HG02981 (cell line): ENCODE results near the gene RPL32.
"Not testable (repeated sequence)": the region's sequence is repeated elsewhere in the genome, so short reads cannot be mapped to it uniquely, and the experiment has no call there.

Source experiments
- ATAC-seq: cut with Tn5 transposase; IDR thresholded peaks from one replicate; pipeline ENCODE4 v1.9.1; 2021; ENCODE audit warnings: mild to moderate bottlenecking, moderate library complexity; ENCODE audit not compliant: unreplicated experiment

RPL32 gene

DNA sequence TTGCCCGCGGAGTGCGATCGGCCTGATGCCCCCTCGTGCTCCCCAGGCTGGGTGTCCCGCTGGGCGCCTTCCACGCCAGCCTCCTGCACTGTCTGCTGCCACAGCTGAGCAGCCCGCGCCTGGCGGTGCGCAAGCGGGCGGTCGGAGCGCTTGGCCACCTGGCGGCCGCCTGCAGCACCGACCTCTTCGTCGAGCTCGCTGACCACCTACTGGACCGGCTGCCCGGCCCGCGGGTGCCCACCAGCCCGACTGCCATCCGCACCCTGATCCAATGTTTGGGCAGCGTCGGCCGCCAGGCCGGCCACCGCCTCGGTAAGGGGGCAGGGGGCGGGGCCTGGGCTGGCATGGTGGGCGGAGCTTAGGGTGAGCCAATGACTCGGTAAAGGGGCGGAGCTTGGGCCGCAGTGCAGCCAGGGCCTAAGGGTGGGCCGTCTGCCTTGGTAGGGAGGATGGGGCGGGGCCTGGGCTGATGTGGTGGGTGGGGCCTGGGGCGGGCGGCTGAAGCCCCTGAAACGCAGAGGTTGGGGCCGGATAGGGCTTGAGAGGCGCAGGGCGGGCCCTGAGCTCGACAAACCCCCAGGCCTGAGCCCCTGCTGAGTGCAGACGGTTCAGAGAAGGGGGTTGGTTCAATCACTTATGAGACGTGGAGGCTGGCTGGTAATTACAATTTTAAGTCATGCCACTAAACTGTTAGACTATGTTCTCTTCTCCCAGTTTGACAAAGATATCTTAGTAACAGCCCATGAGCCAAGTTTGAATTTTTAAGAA lies 31.2 kb downstream of the RPL32 start:
- ATAC-seq, result peak; percentile 99

DNA sequence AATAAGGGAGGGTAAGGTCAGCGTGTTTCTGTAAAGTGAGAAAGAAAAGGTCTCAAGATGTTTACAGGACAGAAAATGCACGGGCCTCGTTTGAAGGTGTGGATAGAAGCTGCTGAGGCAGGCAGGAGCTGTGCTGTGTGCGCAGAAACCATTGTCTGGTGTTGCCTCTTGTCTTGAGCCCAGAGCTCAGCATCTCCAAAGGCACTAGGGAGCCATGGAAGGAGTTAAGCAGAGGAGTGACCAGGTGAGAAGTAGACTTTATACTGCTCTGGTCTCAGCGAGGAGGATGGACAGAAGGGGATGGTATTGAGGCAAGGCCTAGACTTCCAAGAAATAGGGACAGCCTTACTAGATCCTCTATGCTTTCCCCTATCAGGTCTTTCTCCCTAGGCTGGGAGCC lies 31.9 kb downstream of the RPL32 start:
- ATAC-seq, result no peak

DNA sequence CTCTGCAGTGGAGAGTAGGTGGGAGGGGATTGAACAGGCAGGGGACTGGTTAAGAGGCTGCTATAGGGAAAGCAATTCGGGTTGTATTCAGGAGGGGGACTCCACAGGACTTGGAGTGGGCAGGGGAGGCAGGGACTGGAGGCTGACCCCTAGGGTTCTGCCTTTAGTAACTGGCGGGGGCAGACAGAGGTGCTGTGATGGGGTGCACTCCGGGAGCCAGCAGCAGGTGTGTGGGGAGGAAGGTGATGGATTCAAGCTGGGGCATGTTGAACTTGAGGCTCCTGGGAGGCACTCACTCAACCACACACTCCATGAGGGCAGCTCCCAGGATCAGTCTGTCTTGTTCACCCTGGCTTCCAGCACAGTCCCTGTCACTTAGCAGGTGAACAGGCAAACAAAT lies 32.4 kb downstream of the RPL32 start:
- ATAC-seq, result no peak

DNA sequence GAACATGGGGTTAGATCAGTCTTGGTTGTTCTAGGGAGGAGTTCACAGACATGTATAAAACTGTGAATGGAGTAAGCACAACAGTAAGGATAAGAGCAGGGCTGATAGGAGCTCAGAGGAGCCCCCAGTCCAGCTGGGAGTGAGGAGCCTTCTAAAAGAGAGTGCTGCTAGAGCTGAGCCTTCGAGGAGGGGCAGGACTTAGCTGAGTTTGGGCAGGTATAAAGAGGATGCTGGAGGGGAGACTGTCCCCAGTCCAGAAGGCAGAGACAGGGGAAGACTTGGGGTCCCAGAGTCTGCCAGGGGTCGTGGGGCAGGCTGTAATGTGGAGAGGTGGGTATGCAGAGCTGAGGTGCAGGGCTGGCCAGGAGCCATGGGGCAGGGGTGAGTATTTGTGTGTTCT lies 32.8 kb downstream of the RPL32 start:
- no peak for ATAC-seq

DNA sequence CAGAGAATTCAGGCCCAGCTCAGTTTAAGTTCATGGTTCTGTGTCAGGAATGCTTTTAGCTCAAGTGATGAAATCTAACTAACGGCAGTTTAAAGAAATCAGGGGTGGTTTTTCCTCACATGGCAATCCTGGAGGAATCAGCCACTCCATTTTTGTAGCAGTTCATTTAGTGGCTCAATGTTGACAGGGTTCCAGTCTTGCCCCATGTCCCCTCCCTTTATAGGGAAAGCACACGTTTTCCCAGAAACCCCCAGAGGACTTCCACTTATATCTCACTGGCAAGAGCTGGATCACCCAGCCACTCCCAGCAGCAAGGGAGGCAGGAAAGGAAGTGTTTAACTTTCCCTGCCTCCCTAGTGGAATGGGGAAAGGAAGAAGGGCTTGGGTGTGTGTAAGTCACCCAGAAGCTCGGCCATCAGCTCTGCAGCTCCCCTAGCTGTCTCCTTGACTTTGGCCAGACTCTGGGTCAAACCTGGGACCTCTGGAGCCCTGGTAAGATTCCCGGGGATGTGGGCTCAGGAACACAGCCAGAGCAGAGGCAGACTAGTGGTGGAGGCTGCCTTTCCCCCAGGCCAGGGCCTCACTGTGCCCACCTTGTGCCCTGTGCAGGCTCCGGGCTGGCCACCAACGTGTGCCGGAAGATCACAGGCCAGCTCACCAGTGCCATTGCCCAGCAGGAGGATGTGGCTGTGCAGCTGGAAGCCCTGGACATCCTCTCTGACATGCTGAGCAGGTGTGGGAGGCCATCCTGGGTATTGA lies 33.6 kb downstream of the RPL32 start:
- ATAC-seq, result no peak

DNA sequence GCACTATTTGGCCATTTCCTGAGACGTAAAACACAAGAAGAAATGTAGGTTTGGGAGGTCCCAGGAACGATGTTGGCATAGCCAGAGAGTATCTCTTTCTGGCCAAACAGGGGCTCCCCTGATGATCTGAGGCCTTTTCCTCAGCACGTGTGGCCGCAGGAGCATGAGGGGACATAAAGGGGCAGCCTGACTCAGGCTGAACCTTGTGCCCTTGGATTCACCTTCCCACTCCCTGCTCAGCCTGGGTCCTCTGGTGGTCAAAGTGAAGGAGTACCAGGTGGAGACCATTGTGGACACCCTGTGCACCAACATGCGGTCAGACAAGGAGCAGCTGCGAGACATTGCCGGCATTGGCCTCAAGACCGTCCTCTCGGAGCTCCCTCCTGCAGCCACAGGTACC lies 34.3 kb downstream of the RPL32 start:
- ATAC-seq, result no peak

DNA sequence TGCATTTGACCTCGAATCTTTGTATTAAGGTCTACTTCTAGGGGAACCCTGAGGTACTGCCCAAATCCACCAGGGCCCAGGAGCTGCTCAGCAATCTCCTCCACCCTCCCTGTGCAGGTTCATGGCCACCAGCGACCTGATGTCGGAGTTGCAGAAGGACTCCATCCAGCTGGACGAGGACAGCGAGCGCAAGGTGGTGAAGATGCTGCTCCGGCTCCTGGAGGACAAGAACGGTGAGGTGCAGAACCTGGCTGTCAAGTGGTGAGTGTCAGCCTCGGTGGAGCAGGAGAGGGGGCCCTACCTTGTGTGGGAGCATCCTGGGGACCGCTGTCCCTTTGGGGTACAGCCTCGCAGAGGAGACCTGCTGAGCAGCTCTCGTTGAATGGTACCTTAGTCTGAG lies 38.0 kb downstream of the RPL32 start:
- no peak for ATAC-seq

DNA sequence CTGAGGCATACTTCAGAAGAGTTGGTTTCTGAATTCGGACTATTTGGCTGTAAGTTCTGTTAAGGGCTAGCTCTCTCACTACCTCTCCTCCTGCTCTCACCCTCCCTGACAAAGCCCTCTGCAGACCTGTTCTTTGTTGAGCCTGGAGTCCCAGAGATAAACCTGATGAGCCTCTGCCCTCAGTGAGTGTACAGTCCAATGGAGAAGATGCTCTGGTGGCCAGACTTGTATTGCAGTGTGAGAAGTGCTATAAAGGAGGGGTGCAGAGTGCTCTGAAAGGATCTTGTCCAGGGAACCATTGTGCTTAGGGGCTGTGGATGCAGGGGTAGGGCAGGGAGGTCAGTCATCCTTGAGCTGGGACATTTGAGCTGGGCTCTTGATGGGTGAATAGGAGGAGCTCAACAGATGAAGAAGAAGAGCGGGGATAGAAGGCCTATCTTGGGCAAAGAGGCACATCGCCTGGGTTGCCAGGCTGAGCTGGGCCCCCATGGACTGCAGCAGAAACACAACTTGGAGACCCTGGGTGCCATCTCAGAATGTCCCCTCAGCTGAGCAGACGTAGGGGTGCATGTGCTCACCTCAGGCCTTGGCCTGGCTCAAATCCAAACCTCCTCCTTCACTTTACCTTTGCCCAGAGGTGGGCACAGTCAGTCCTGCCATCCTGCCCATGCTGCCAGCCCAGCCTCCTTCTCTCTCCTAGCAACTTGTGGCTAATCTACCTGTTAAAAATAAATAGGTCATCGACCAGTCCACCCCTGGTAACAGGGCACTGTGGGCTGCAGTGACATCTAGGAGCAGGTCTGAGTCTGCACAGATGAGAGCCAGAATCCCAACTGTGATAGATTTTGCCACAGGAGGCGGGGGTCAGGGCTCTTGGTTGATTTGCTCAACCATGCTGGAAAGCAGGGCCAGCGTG lies 41.6 kb downstream of the RPL32 start:
- no peak for ATAC-seq

DNA sequence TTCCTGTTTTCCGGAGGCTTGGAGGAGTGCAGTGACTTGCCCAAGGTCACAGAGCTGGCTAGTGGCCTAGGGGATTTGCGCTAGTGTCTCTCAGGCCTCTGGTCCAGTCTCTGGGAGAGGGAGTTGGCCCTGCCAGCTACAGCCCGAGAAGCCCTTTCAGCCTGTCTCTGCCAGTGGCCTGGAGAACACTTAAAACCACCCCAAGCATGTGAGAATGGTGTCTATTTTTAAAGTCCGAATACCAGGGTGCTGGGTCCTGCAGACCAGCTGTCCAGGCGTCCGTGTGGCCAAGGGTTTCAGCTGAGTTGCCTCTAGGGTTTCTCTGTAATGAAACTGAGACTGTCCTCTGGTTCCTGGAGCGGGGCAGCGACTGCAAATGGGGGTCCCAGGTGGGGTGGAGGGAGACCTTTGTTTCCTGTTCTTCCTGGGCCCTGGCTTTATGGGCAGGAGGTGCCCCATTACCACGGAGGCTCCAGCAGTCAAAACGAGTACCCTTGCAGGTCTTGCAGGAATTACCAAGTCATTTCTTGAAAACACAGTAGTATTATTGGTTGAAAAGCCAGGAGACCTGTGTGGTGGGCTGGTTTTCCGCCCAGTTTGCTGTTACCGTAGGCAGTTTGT lies 42.7 kb downstream of the RPL32 start:
- ATAC-seq, result no peak

DNA sequence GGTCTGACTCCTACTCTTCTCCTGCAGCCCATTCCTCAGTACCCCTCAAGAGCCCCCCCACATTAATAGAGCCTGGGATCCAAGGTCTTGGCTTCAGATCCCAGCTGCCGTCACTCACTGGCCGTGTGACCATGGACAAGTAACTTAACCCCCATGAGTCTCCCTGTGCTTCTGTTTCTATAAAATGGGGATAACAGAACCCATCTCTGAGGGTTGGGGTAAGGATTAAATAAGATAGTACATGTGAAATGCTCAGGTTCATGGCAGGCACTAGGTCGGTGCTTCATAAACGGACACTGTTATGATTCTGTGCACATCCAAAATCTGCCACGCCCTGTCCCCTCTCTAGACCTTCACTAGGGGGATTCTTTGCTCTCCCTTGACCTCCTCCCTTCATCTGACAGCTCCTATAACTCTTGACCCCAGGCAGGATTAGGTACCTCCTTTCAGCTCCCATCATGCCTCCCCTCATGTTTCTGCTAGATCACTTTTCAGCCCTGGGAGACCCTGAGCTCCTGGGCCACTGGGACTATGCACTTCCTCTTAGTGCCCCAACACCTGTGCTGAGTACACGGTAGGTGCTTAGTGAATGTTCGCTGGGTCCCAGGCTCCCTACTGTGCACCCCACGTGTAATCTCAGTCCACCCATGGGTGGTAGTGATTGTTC lies 43.3 kb downstream of the RPL32 start:
- no peak for ATAC-seq

DNA sequence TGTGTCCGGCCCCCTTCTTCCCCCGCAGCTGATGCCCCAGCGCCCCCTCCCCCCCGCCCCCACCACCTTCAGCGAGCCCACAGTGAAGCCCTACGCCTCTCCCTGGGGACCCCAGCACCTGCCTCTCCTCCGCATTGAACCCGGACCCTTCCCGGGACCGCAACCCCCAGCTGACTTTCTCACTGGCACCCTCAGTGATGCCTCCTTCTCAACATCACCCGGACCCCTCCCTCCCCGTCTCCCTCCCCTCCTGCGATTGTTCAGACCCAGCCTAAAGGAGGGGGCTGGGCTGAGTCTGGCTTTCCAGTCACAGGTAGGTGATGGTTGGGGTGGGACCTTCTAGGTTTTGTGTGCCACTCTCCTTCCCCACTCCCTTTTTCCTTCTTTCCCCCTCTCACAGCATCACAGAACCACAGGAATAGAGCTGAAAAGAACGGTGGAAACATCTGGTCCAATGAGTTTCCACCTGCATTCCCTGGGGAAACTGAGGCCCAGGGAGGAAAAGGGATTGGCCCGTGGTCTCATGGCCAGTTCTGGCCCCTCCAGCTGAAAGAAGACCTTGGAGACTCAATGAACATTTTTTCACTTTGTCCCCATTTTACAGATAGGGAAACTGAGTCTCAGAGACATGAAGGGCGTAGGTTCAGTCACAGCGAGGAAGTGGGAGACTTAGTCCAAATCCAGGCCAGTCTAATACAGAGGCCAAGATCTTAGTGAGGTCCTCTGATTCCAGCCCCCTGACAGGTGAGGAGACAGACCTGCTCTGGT lies 44.1 kb downstream of the RPL32 start:
- ATAC-seq, result no peak

DNA sequence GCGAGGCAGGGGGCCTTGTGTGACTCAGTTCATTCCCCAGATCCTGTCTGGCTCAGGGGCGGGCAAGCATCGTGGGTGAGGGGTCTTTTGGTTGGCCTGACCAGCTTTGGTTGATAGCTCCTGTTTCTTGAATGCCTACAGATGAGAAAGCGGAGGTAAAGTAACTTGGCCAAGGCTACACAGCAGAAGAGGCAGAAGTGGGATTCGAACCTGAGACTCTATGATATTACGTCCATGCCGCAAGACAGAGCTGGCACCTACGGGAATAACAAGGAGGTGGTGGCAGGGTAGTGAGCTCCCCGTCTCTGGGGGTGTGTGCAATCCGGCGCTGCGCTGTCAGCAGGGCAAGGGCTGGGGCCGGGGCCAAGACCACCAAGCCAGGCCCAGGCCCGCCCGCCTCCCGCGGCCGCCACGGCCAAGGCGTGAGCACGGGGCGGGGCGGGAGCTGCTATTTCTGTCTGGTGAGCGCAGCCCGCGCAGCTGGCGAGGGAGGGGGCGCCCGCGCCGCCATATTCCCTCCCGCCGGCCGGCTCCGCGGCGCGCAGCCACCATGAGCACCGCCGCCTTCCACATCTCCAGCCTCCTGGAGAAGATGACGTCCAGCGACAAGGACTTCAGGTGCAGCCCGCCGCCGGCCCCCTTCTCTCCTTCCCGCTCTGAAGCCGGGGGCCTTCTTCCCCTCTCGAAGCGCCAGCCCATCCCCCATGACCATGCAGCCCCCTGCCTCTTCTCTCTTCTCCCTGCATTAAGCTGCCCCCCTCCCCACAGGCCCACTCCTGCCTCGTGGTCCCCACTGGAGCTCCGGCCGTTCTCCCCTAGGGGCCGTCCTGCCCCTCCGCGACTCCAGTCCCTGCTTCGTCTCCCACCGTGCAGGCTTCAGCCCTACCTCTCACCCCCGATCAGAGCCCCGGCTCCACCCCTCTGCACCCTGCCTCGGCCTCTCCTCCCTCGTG lies 44.9 kb downstream of the RPL32 start, which contains the start of gene CAND2:
Gene CAND2, plus strand, starts transcription at position 510 of the 953 bp plus-strand sequence. Its CDS starts 41 bp downstream, at position 551.
- no peak for ATAC-seq

DNA sequence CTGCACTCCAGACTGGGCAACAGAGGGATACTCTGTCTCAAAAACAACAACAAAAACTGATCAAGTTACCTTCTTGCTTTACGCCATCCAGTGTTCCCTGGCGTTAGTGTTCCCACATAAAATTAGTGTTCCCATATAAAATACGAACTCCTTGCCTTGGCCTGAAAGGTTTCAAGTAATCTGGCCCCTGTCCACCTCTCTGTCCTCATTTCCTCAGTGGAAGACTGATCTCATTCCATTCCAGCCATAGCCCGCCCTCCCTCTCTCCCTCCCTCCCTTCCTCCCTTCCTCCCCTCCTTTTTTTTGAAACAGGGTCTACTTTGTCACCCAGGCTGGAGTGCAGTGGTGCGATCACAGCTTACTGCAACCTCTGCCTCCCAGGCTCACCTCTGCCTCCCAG lies 47.7 kb downstream of the RPL32 start:
- no peak for ATAC-seq

DNA sequence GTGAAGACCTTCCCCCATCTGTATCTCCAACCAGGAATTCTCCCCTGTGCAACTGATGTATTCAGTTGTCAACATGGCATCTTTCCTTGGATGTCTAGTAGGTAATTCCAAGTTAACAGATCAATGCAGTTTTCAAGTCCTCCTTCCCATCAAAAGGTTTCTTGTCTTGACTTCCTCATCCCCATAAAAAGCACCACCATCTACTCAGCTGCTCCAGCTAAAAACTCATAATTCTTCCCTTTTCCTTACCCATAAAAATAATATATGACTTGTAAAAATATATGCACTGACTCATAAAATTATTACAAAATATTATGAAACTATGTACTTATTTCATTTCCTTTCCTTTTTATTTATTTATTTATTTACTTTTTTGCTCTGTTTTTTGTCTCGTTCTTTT lies 49.9 kb downstream of the RPL32 start:
- no peak for ATAC-seq

DNA sequence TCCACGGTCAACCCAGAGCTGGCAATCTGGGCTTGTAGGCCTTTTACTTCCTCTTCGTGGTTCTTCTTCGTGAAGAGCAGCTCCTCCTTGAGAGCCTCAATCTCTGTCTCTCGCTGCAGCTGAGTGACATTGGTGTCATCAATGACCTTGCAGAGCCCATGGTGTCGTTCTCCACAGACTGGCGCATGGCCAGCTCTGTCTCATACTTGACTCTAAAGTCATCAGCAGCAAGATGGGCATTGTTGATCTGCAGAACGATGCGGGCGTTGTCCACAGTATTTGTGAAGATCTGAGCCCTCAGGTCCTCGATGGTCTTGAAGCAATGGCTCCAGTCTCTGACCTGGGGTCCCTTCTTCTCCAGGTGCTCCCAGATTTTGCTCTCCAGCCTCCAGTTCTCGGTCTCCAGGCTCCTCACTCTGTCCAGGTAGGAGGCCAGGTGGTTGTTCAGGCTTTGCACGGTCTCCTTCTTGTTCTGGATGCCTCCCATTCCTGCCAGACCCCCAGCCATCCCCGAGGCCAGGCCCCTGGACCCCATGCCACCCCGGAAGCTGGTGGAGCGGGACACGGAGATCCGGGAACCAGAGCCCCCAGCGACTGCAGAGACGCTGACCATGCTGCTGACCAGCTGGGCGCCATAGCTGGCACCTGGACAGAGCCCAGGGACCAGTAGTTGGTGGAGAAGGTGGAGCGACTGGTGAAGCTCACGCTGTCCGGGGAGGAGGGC lies 53.2 kb downstream of the RPL32 start:
- not testable (repeated sequence) for ATAC-seq

DNA sequence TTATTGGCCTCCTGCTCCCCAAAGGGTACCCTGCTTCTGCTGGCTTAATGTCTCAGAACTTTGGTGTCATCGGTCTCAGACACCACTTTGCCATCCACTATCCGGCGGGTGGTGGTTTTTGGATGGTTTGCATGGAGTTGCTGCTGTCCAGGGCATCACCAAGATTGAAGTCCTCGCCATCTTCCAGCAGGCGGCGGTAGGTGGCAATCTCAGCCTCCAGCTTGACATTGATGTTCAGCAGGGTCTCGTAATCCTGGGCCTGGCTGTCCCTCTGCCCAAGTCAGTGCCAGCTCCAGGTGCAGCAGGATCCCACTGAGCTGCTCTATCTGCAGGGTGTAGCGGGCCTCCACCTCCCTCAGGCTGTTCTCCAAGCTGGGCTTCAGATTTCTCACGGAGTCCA lies 54.0 kb downstream of the RPL32 start:
- ATAC-seq, result not testable (repeated sequence)

DNA sequence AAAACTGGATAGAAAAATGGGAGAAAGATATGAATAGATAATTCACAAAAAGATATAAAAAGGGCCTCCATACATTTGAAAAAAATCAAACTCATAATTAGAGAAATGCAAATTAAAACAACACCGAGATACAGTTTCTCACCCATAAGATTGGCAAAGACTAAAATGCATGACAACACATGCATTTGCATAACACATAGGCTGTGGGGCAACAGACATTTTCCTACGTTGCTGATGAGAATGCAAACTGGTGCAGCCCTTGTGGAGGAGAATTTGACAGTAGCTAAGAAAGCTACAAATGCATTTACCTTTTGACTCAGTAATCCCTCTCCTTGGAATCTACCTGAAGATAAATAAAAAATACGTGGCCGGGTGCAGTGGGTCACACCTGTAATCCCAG lies 56.3 kb downstream of the RPL32 start:
- no peak for ATAC-seq
